ENCODE data around the gene CELA2A. TPM values are rescaled to one million over a fixed set of nuclear protein-coding genes. Genes with fewer than 3 reads are reported as not detected.
A peak's percentile ranks its signal among the peaks of the same experiment; 100 is the strongest.

CELA2A gene
- total and polyA plus RNA-seq, 9 of the 15 experiments (the other 6 are each of a cell fraction or from before 2014, with no cell fraction given): 0.62 TPM; not detected in 8

DNA sequence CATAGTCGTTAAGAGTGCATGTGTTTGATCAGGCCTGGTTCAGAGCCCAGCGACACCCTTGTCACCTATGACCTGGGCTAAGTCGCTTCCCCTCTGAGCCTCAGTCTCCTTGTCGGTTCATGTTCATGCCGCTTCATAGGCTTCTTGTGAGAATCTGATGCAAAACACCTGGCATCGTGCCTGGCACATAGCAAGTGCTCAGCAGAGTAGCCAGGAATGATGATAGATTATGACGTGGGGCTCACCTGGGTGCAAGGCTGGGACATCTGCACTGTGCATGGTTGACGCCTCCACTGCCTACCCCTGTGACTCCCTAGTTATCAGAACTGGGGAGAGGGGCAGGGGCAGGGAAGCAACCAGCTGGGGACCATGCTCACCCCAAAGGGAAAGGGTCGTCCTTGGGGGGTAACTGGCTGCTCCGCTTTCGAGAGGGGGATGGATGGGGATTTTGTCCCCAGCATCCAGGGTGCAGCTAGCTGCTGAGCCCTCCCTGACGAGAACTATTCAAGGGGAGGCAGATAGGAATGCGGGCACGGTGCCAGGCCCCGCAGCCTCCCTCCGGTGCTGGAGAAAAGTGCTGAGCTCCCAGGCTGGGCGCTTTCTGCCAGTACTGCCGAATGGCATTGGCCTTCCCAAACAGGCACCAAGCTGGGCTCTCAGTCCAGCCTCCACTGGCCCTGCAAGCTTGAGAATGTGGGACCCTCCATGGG is 37.6 kb upstream of the CELA2A start:
- WGBS (ENCODE audit: insufficient coverage, low coverage, missing lambda C conversion rate): 85% methylated on average over 18 of the region's 18 CpGs
- Histone ChIP-seq H2AFZ (ENCODE audit: low read depth, low read length) (no peak overlapping the region), H3K27me3 (ENCODE audit: control insufficient read depth in 2 of 2, insufficient read depth in 2 of 2, low read length in 2 of 2) (no peaks in the 10 kb centered on the region), H3K9me1 (ENCODE audit: control insufficient read depth, insufficient read depth, low read length) (peaks cover 4% of the 10 kb centered on the region), H3K4me3 (no peak overlapping the region), H4K20me1 (replicated peaks; ENCODE audit: control insufficient read depth, insufficient read depth, low read length) (peaks cover 24% of the 10 kb centered on the region), H3K27ac (ENCODE audit: extremely low read depth, low read depth, low read length) (no peak overlapping the region), H3K4me1 (replicated peaks in 1 of 2; ENCODE audit: control insufficient read depth in 2 of 2, insufficient read depth in 2 of 2, low read length in 2 of 2) (peaks cover 32 to 57% of the 10 kb centered on the region in 2 experiments), H3K9ac (ENCODE audit: insufficient read depth in 1 of 2, low read depth in 2 of 2, low read length in 2 of 2) (peak overlapping the region in 1 of 2 experiments; percentile 32; a peak in 1 of 4 replicates), H3K4me2 (ENCODE audit: insufficient read depth, low read length) (no peak overlapping the region), H3K79me2 (ENCODE audit: control insufficient read depth, insufficient read depth, low read length) (peaks cover 14% of the 10 kb centered on the region; the same call in 1 of the 3 replicates), H3K36me3 (ENCODE audit: control insufficient read depth, insufficient read depth, low read length) (peaks cover 26% of the 10 kb centered on the region), H3K9me3 (replicated peaks; ENCODE audit: control insufficient read depth, insufficient read depth, low read depth, low read length) (no peaks in the 10 kb centered on the region)
- CTCF ChIA-PET (ENCODE audit: low intra/inter-chr PET ratio): no interaction called here
- ATAC-seq (no peak), DNase-seq (ENCODE audit: extremely low read depth in 1 of 4, low spot score in 3 of 4) (no peak), FAIRE-seq (no peak)
- POLR2A ChIA-PET: no interaction called here
- no TSS peak for BruUV-seq (replicated peaks)
- intact Hi-C loops (cut with micrococcal nuclease) (loop anchor here (5.0 kb wide), 1 partner anchor 97 kb away; no protein-coding TSS in a partner anchor), in situ Hi-C loops (cut with MboI) (no loop called here)
- no peak for TF ChIP-seq RAD51 (IDR thresholded peaks at IDR 0.05; ENCODE audit: borderline replicate concordance, low read depth)
- TF ChIP-seq, protein P1, sequence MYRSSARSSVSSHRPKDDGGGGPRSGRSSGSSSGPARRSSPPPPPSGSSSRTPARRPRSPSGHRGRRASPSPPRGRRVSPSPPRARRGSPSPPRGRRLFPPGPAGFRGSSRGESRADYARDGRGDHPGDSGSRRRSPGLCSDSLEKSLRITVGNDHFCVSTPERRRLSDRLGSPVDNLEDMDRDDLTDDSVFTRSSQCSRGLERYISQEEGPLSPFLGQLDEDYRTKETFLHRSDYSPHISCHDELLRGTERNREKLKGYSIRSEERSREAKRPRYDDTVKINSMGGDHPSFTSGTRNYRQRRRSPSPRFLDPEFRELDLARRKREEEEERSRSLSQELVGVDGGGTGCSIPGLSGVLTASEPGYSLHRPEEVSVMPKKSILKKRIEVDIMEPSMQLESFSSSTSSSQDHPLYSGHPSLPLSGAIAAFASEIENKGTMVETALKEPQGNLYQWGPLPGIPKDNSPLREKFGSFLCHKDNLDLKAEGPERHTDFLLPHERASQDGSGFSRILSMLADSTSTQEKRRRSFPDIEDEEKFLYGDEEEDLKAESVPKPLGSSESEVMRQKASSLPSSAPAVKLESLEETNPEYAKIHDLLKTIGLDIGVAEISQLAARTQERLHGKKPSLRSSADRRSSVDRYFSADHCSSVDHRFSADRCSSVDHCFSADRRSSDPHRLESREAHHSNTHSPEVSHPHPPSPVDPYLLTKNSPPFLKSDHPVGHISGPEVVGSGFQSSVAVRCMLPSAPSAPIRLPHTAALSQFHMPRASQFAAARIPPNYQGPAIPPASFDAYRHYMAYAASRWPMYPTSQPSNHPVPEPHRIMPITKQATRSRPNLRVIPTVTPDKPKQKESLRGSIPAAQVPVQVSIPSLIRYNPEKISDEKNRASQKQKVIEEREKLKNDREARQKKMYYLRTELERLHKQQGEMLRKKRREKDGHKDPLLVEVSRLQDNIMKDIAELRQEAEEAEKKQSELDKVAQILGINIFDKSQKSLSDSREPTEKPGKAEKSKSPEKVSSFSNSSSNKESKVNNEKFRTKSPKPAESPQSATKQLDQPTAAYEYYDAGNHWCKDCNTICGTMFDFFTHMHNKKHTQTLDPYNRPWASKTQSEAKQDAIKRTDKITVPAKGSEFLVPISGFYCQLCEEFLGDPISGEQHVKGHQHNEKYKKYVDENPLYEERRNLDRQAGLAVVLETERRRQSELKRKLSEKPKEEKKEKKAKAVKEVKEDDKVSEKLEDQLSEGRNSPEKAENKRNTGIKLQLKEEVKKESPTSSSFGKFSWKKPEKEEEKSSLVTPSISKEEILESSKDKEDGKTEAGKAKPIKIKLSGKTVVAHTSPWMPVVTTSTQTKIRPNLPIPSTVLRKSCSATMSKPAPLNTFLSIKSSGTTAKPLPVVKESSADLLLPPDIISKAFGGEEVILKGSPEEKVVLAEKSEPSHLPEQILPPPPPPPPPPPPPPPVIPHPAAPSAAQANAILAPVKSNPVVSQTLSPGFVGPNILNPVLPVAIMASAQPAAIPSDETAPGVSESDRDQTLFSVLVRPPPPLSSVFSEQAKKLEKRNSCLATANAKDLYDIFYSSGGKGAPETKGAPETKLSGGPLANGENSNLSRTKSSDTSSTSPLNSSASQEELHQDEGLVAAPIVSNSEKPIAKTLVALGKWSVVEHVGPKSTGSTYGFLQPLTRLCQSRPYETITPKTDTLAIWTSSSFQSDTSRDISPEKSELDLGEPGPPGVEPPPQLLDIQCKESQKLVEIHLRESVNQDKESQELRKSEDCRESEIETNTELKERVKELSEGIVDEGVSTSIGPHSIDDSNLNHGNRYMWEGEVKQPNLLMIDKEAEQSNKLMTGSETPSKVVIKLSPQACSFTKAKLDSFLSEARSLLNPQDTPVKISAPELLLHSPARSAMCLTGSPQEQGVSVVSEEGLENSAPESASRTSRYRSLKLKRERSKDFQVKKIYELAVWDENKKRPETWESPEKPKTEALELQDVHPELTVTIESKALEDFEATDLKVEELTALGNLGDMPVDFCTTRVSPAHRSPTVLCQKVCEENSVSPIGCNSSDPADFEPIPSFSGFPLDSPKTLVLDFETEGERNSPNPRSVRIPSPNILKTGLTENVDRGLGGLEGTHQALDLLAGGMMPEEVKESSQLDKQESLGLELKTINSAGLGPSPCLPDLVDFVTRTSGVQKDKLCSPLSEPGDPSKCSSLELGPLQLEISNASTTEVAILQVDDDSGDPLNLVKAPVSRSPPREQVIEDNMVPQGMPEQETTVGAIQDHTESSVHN (IDR thresholded peaks at IDR 0.05; ENCODE audit: borderline replicate concordance in 1 of 2, low read depth in 1 of 2): no peak
- TF ChIP-seq NR4A1 (CRISPR knock-in tag; IDR thresholded peaks at IDR 0.05): no peak
- no peak for TF ChIP-seq NR4A1 (tag; IDR thresholded peaks at IDR 0.05)
- TF ChIP-seq PHF21A (IDR thresholded peaks at IDR 0.05; ENCODE audit: borderline replicate concordance, low read depth): no peak
- TF ChIP-seq MNT (conservative IDR thresholded peaks at IDR 0.05): no peak
- TF ChIP-seq, protein P2, sequence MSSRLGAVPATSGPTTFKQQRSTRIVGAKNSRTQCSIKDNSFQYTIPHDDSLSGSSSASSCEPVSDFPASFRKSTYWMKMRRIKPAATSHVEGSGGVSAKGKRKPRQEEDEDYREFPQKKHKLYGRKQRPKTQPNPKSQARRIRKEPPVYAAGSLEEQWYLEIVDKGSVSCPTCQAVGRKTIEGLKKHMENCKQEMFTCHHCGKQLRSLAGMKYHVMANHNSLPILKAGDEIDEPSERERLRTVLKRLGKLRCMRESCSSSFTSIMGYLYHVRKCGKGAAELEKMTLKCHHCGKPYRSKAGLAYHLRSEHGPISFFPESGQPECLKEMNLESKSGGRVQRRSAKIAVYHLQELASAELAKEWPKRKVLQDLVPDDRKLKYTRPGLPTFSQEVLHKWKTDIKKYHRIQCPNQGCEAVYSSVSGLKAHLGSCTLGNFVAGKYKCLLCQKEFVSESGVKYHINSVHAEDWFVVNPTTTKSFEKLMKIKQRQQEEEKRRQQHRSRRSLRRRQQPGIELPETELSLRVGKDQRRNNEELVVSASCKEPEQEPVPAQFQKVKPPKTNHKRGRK (tag; IDR thresholded peaks at IDR 0.05): no peak

Data from K562 (cell line).